ENCODE measurements around the gene INSC.

Gene INSC

GRCh38 chr11:15232496-15232895, 117.8 kb downstream of the INSC start:
- TF ChIP-seq CTCF (conservative IDR thresholded peaks at IDR 0.05; ENCODE audit: control insufficient read depth, insufficient read depth, low read depth, low read length), result no peak
- no peak for DNase-seq (ENCODE audit: low read depth)
- H3K4me3 ChIP-seq (ENCODE audit: control insufficient read depth, low read depth, low read length), result no peak overlapping the region

GRCh38 chr11:15233371-15234165, 118.8 kb downstream of the INSC start:
- H3K4me3 ChIP-seq (ENCODE audit: control insufficient read depth, low read depth, low read length), result no peak overlapping the region
- TF ChIP-seq CTCF (conservative IDR thresholded peaks at IDR 0.05; ENCODE audit: control insufficient read depth, insufficient read depth, low read depth, low read length), result no peak
- no peak for DNase-seq (ENCODE audit: low read depth)

GRCh38 chr11:15234796-15235195, 120.1 kb downstream of the INSC start:
- no peak overlapping the region for H3K4me3 ChIP-seq (ENCODE audit: control insufficient read depth, low read depth, low read length)
- no peak for DNase-seq (ENCODE audit: low read depth)
- no peak for TF ChIP-seq CTCF (conservative IDR thresholded peaks at IDR 0.05; ENCODE audit: control insufficient read depth, insufficient read depth, low read depth, low read length)

GRCh38 chr11:15236559-15236958, 121.8 kb downstream of the INSC start:
- H3K4me3 ChIP-seq (ENCODE audit: control insufficient read depth, low read depth, low read length), result no peak overlapping the region
- no peak for DNase-seq (ENCODE audit: low read depth)
- no peak for TF ChIP-seq CTCF (conservative IDR thresholded peaks at IDR 0.05; ENCODE audit: control insufficient read depth, insufficient read depth, low read depth, low read length)

- TF ChIP-seq CTCF (conservative IDR thresholded peaks at IDR 0.05; ENCODE audit: control insufficient read depth, insufficient read depth, low read depth, low read length), result no peak
- H3K4me3 ChIP-seq (ENCODE audit: control insufficient read depth, low read depth, low read length), result no peak overlapping the region
- DNase-seq (ENCODE audit: low read depth), result no peak
These were observed 124.1 kb downstream of the INSC start for GRCh38 chr11:15238856-15239255.

GRCh38 chr11:15248749-15249148, 134.0 kb downstream of the INSC start:
- no peak overlapping the region for H3K4me3 ChIP-seq (ENCODE audit: control insufficient read depth, low read depth, low read length)
- TF ChIP-seq CTCF (conservative IDR thresholded peaks at IDR 0.05; ENCODE audit: control insufficient read depth, insufficient read depth, low read depth, low read length), result no peak
- no peak for DNase-seq (ENCODE audit: low read depth)

Data from fibroblast of mammary gland (primary cell).